ENCODE results near the gene PSD2.

GRCh38 chr5:139817362-139817761, 21.8 kb downstream of the PSD2 start:
- TF ChIP-seq EZH2phosphoT487 (IDR thresholded peaks at IDR 0.05; ENCODE audit: insufficient read depth, low read depth) (no peak), EZH2 (IDR thresholded peaks at IDR 0.05; ENCODE audit: insufficient read depth, poor library complexity, severe bottlenecking) (no peak)

All from GM23248 (cell line).